Measurements from ENCODE around the gene UXT.

DNA sequence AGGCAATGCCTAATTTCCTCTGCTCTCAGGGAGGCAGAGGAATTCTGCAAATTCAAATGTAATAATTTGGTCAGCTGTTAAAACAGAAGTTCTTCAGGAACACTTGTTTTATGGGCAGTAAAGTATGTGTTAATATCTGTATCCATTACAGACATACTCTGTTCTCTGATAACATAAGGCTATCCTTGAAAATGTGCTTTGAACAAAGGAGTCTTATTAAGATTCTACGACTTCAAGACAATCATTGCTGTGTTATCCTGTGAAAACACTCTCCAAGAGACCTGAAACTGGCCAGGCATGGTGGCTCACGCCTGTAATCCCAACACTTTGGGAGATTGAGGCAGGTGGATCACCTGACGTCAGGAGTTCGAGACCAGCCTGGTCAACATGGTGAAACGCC is 27.3 kb downstream of the UXT start:
- TF ChIP-seq OSR1 (CRISPR knock-in tag; IDR thresholded peaks at IDR 0.05), result no peak
- TF ChIP-seq ZNF70 (CRISPR knock-in tag; IDR thresholded peaks at IDR 0.05), result no peak
- TF ChIP-seq, protein P1, sequence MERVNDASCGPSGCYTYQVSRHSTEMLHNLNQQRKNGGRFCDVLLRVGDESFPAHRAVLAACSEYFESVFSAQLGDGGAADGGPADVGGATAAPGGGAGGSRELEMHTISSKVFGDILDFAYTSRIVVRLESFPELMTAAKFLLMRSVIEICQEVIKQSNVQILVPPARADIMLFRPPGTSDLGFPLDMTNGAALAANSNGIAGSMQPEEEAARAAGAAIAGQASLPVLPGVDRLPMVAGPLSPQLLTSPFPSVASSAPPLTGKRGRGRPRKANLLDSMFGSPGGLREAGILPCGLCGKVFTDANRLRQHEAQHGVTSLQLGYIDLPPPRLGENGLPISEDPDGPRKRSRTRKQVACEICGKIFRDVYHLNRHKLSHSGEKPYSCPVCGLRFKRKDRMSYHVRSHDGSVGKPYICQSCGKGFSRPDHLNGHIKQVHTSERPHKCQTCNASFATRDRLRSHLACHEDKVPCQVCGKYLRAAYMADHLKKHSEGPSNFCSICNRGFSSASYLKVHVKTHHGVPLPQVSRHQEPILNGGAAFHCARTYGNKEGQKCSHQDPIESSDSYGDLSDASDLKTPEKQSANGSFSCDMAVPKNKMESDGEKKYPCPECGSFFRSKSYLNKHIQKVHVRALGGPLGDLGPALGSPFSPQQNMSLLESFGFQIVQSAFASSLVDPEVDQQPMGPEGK (CRISPR knock-in tag; IDR thresholded peaks at IDR 0.05; ENCODE audit: borderline replicate concordance), result no peak
- no peak for TF ChIP-seq ZFP3 (CRISPR knock-in tag; IDR thresholded peaks at IDR 0.05)
- TF ChIP-seq, protein P2, sequence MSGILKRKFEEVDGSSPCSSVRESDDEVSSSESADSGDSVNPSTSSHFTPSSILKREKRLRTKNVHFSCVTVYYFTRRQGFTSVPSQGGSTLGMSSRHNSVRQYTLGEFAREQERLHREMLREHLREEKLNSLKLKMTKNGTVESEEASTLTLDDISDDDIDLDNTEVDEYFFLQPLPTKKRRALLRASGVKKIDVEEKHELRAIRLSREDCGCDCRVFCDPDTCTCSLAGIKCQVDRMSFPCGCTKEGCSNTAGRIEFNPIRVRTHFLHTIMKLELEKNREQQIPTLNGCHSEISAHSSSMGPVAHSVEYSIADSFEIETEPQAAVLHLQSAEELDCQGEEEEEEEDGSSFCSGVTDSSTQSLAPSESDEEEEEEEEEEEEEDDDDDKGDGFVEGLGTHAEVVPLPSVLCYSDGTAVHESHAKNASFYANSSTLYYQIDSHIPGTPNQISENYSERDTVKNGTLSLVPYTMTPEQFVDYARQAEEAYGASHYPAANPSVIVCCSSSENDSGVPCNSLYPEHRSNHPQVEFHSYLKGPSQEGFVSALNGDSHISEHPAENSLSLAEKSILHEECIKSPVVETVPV (CRISPR knock-in tag; IDR thresholded peaks at IDR 0.05), result no peak
- no peak for TF ChIP-seq RARB (CRISPR knock-in tag; IDR thresholded peaks at IDR 0.05)
